ENCODE measurements around the gene CFH. TPM values are rescaled to one million over a fixed set of nuclear protein-coding genes. Genes with fewer than 3 reads are reported as not detected.

Gene CFH
- total RNA-seq, 1 experiment from 2014 or later: 0.57 TPM

DNA sequence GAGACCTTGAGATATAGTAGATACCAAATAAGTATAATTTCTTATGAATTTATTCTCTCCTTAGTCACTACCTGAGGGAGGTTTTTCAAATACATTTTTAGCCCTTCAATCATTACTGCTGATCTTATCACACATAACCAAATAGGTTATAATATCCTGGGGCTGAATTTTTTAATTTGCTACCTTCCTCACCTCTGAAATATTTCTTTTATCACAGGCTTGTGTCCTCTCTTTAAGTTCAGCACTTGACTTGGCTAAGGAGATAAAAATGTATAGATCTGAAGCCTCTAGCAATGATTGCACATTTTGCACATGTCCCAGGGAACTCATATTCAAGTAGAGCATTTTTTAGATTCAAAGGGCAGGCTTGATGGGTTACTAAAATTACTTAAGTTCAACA, 23.1 kb downstream of the CFH start:
- BruUV-seq (replicated peaks): no TSS peak
- no peak for DNase-seq (ENCODE audit: low read depth, low spot score)
- RAD21 ChIA-PET (ENCODE audit: low non-redundant PET in 1 of 2, low total read pairs in 2 of 2, uncharacterized antibody in 2 of 2, unreplicated experiment in 2 of 2): no interaction called here

DNA sequence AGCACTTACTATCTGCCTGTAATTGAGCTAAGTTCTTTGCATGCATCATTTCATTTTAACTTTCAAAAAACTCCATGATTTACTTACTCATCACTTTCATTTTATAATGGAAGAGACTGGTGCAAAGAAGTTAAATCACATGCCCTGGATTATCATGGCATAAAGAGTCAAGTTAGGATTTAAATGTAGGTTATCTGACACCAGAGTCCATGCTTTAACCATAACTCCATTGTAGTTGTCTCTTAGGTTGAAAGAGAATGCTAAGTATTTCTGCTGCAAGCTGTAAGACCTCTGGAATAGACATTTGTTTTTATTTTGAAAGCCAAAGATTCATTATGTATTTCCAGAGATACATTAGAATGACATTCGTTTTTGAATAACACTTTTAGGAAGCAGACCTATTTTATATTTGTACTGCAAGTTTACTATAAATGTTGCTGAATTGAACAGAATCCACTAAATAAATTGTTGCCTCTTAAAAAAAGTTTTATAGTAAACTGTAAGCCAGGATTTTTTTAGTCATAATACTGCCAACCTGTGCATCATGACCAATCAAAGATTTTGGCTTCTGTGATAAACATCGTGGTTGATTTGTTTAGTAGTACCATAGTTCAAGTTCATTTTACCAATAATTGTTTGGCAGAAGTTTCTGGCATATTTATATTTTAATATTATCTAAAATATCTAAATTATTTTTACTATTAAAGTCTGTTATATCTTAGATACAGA, 26.1 kb downstream of the CFH start:
- Histone ChIP-seq H3K79me2 (ENCODE audit: insufficient read depth, low read length) (no peaks in the 10 kb centered on the region), H3K9me3 (ENCODE audit: control insufficient read depth in 1 of 2, insufficient read depth in 1 of 2, low read depth in 1 of 2, low read length in 2 of 2) (no peaks in the 10 kb centered on the region), H3K27me3 (ENCODE audit: insufficient read depth, low read length) (no peaks in the 10 kb centered on the region), H3K36me3 (ENCODE audit: control insufficient read depth in 1 of 2, insufficient read depth in 2 of 2, low read length in 2 of 2) (no peaks in the 10 kb centered on the region), H2AFZ (ENCODE audit: low read depth, low read length, poor library complexity, severe bottlenecking) (no peak overlapping the region), H3K4me3 (replicated peaks in 1 of 2; ENCODE audit: low read depth in 1 of 2, low read length in 2 of 2) (no peak overlapping the region), H3K9ac (ENCODE audit: low read length) (no peak overlapping the region), H3K27ac (ENCODE audit: low read depth, low read length) (no peak overlapping the region), H3K9me2 (ENCODE audit: insufficient read depth) (no peaks in the 10 kb centered on the region), H3K4me2 (ENCODE audit: low read length) (no peak overlapping the region), H3K4me1 (ENCODE audit: control insufficient read depth in 1 of 2, insufficient read depth in 2 of 2, low read length in 2 of 2) (no peaks in the 10 kb centered on the region; a peak in 1 of 4 replicates), H4K20me1 (ENCODE audit: insufficient read depth) (no peaks in the 10 kb centered on the region)
- ChIA-PET CTCF (no interaction called here), RAD21 (ENCODE audit: low non-redundant PET in 1 of 2, low total read pairs in 2 of 2, uncharacterized antibody in 2 of 2, unreplicated experiment in 2 of 2) (no interaction called here), POLR2A (no interaction called here)
- DNase-seq (ENCODE audit: low read depth, low spot score): no peak
- ATAC-seq: no peak
- intact Hi-C loops (cut with micrococcal nuclease): no loop called here
- BruUV-seq (replicated peaks): no TSS peak
- TF ChIP-seq SP1 (IDR thresholded peaks at IDR 0.05; ENCODE audit: low read depth) (no peak), TCF7L2 (IDR thresholded peaks at IDR 0.05; ENCODE audit: borderline replicate concordance, extremely low read depth, insufficient read depth, insufficient read length) (no peak), RAD21 (IDR thresholded peaks at IDR 0.05; ENCODE audit: low read depth) (no peak)
- TF ChIP-seq, protein P1, sequence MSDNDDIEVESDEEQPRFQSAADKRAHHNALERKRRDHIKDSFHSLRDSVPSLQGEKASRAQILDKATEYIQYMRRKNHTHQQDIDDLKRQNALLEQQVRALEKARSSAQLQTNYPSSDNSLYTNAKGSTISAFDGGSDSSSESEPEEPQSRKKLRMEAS (IDR thresholded peaks at IDR 0.05): no peak

More for the DNA sequence above, 23.1 kb downstream of the CFH start:
- no peaks in the 10 kb centered on the region for H3K27me3 ChIP-seq (ENCODE audit: insufficient read depth, low read length)
- H3K9me2 ChIP-seq (ENCODE audit: insufficient read depth): no peaks in the 10 kb centered on the region
- no peak for ATAC-seq
- H3K4me2 ChIP-seq (ENCODE audit: low read length): no peak overlapping the region
- no peak overlapping the region for H3K27ac ChIP-seq (ENCODE audit: low read depth, low read length)
- H3K4me1 ChIP-seq (ENCODE audit: control insufficient read depth in 1 of 2, insufficient read depth in 2 of 2, low read length in 2 of 2): no peaks in the 10 kb centered on the region; a peak in 1 of 4 replicates
- H3K36me3 ChIP-seq (ENCODE audit: control insufficient read depth in 1 of 2, insufficient read depth in 2 of 2, low read length in 2 of 2): no peaks in the 10 kb centered on the region
- H3K9me3 ChIP-seq (ENCODE audit: control insufficient read depth in 1 of 2, insufficient read depth in 1 of 2, low read depth in 1 of 2, low read length in 2 of 2): no peaks in the 10 kb centered on the region
- H2AFZ ChIP-seq (ENCODE audit: low read depth, low read length, poor library complexity, severe bottlenecking): no peak overlapping the region
- CTCF ChIA-PET: no interaction called here
- intact Hi-C loops (cut with micrococcal nuclease): no loop called here
- no peaks in the 10 kb centered on the region for H3K79me2 ChIP-seq (ENCODE audit: insufficient read depth, low read length)
- no peak overlapping the region for H3K9ac ChIP-seq (ENCODE audit: low read length)
- no peak overlapping the region for H3K4me3 ChIP-seq (replicated peaks in 1 of 2; ENCODE audit: low read depth in 1 of 2, low read length in 2 of 2)
- no peaks in the 10 kb centered on the region for H4K20me1 ChIP-seq (ENCODE audit: insufficient read depth)
- POLR2A ChIA-PET: no interaction called here
- TF ChIP-seq EZH2 (IDR thresholded peaks at IDR 0.05) (no peak), CEBPB (IDR thresholded peaks at IDR 0.05; ENCODE audit: low read depth) (no peak), TCF7L2 (IDR thresholded peaks at IDR 0.05; ENCODE audit: borderline replicate concordance, extremely low read depth, insufficient read depth, insufficient read length) (no peak), POLR2A (IDR thresholded peaks at IDR 0.05; ENCODE audit: borderline replicate concordance, extremely low read depth, insufficient read depth, insufficient read length) (no peak), SRF (IDR thresholded peaks at IDR 0.05; ENCODE audit: low read depth) (no peak), EGR1 (IDR thresholded peaks at IDR 0.05; ENCODE audit: low read depth) (no peak), FOSL1 (IDR thresholded peaks at IDR 0.05; ENCODE audit: low read depth) (no peak), YY1 (IDR thresholded peaks at IDR 0.05; ENCODE audit: extremely low read depth, insufficient replicate concordance, low read depth, low read length) (no peak), CBX3 (IDR thresholded peaks at IDR 0.05; ENCODE audit: low read depth) (no peak)
- TF ChIP-seq, protein P1 (IDR thresholded peaks at IDR 0.05): no peak
